Measurements from ENCODE around the gene TMEM140.
A peak's percentile ranks its signal among the peaks of the same experiment; 100 is the strongest.

TMEM140 gene

DNA sequence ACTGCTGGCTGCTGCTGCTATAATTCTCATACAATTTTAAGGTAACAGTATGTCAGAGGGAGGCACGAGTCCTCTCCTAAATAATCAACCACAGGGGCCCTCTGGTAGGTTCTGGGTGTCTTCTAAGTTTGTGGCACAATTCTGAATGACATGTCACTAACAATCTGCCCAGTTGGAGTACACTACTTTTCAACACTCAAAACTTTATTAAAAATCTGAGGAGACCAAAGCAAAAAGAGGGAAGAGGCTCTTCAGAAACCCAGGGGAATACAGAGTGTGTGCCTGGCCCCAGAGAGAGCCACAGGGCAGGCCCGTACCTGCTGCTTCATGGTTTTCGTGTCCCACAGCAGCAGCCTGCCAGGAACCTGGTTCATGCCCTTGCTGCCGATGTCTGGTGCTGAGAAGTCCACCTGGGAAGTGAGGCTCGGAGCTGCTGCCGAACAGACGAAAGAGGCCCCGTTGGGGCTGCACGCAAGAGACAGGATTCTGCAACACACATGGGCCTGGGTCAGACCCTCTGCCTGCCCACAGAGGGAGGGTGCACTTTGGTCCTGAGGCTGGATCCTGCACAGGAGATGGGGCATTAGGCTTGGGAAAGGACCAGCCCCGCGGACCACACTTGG is 45.2 kb downstream of the TMEM140 start:
- DNase-seq (ENCODE audit: extremely low read depth in 1 of 2, low read depth in 1 of 2): no peak

- DNase-seq (ENCODE audit: extremely low read depth in 1 of 2, low read depth in 1 of 2): no peak
Measured at GRCh38 chr7:135193615-135194081, 45.8 kb downstream of the TMEM140 start.

- DNase-seq (ENCODE audit: extremely low read depth in 1 of 2, low read depth in 1 of 2): no peak
Measured at GRCh38 chr7:135194494-135195095, 46.7 kb downstream of the TMEM140 start.

DNA sequence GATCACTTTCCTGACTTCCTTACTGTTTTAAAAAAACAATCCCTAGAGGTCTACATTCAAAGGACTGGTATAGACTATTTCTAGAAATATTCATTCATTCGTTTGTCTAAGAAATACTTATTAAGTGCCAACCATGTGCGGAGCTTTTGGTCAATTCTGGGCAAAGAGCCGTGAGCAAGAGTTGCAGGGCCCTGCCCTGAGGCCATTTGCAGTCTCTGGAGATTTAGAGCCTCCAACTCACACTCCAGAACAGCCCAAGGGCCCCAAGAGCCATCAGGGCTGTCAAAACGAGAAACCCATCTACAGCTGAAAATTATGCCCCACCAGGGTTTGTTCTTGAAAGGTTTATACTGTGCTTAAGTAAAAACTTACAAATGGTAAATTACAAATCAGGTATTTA is 47.3 kb downstream of the TMEM140 start:
- no peak for DNase-seq (ENCODE audit: extremely low read depth in 1 of 2, low read depth in 1 of 2)

GRCh38 chr7:135195968-135196629 is 48.2 kb downstream of the TMEM140 start:
- DNase-seq (ENCODE audit: extremely low read depth in 1 of 2, low read depth in 1 of 2): no peak

- DNase-seq (ENCODE audit: extremely low read depth in 1 of 2, low read depth in 1 of 2): no peak
Measured at GRCh38 chr7:135197343-135197742, 49.5 kb downstream of the TMEM140 start.

DNA sequence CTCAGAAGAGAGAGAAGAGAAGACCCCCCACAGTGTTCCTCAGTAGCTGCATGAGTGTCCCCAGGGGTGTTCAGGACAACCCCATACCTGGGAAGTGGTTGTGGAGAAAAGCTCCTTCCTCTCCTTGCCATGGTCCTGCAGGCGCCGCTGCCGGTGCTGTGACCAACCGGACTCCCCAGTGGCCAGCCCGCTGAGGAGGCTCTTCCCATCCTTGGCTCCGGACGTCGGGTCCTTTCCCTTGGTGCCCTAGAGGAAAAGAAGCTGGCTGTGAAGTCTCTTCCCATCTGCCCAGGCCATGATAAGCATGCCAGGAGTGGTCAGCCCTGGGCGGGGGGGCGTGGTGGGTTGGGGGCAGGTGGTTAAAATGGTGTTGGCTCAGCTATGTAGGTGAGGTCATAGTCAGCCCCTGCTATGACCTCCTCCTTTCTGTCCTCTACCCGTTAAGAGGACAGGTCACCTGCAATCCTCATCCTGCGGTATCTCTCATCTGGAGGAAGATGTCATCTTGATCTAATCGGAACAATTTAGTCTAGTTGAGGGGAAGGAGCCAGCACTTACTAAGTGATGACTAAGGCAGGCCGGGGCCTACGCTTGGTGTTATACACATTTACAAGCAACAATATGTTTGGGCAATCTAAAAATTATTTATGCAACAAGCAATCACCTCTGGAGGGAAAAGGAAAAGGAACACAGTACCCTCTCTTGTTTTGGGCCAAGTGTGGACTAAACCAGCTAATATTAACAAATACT is 50.2 kb downstream of the TMEM140 start:
- DNase-seq (ENCODE audit: extremely low read depth in 1 of 2, low read depth in 1 of 2): no peak

GRCh38 chr7:135199439-135199838 is 51.6 kb downstream of the TMEM140 start:
- DNase-seq (ENCODE audit: extremely low read depth in 1 of 2, low read depth in 1 of 2): no peak

GRCh38 chr7:135200821-135201331 is 53.0 kb downstream of the TMEM140 start:
- no peak for DNase-seq (ENCODE audit: extremely low read depth in 1 of 2, low read depth in 1 of 2)

- DNase-seq (ENCODE audit: extremely low read depth in 1 of 2, low read depth in 1 of 2): no peak
Measured at GRCh38 chr7:135201350-135201749, 53.5 kb downstream of the TMEM140 start.

GRCh38 chr7:135204341-135204749 is 56.5 kb downstream of the TMEM140 start:
- DNase-seq (ENCODE audit: extremely low read depth in 1 of 2, low read depth in 1 of 2): no peak

DNA sequence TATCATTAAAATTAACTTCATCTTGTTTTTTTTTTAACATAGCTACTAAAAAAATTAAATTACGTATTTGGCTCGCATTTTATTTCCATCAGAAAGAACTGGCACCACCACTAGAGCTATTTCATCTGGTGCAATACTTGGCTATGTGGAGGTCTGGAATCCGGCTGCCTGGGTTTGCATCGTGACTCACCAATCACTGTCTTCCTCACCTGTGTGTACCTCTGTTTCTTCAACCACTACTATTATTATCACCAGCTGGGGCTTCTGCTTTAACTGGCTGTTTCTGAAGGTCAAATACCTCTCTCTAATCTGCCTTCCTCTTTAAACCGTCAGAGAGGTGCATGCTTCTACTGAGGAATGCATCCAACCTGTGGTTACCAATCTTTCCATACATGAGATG is 57.0 kb downstream of the TMEM140 start:
- no peak for DNase-seq (ENCODE audit: extremely low read depth in 1 of 2, low read depth in 1 of 2)

DNA sequence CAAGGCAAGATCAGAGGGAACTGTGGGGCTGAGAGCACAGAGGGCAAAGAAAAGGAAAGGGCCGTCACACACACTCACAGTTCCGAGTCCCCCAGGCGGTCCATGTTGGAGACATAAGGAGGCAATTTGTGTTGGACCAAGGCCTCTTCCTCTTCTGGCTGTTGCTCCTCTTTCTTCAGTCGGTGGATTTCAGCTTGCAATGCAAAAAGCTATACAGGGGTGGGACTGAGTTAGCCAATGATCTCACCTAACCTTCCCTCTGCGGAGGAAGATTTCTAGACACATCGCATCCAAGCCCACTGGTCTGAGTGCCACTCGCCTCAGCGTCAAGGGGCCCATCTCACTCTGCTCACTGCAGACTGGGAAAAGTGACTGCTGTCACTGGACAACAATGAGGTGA is 58.0 kb downstream of the TMEM140 start:
- no peak for DNase-seq (ENCODE audit: extremely low read depth in 1 of 2, low read depth in 1 of 2)

DNA sequence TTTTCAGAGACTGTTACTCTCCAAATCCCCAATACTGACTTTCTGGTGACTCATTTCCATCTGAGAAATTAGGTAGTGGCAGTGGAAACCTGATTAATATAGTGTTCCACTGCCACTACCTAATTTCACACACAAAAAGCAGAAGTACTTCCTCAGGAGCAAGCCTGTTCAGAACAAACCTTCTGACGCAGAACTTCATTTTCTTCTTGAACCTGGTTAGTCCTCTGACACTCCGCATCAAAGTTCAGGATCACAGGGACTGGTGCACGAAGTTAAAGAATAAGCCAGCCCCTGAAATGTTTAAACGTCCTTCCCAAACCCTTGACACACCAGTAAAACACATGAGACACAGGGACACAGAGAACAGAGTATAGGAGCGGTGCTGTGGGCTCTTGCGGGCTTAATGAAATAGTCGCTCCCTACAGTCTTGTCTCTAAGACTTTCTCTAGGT is 59.1 kb downstream of the TMEM140 start:
- DNase-seq (ENCODE audit: extremely low read depth in 1 of 2, low read depth in 1 of 2): no peak

- DNase-seq (ENCODE audit: extremely low read depth in 1 of 2, low read depth in 1 of 2): no peak
Measured at GRCh38 chr7:135207406-135208101, 59.7 kb downstream of the TMEM140 start.

DNA sequence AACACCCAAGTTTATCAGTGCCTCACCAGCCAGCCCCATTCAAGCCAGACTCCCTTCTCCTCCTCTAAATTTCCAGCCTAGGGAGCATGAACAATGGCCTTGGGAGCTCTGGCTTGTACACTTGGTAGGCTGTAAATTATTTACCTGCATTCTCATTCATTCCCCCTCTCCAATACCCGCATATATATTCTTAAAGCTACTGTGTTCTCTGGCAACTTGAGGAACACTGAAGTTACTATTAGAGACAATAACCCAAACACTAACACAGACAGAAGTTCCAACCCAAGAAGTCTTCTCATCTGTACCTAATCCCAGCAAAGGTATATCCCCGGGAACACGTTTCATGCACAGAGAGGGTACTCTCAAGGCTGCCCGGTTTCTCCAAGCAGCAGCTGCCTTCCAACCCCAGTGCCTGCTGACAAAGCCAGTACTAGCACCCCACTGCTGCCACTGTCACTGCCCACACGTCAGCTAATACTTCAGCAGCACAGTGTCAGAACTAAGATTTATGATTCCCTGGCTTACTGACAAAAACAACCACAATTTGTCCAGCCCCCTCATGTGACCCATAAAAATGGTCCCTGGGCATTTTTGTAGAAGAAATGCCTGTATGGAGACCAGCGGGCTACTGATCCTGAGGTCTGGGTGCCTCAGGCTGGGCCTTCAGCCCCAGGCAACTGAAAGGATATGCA is 60.4 kb downstream of the TMEM140 start:
- DNase-seq (ENCODE audit: extremely low read depth in 1 of 2, low read depth in 1 of 2): no peak

DNA sequence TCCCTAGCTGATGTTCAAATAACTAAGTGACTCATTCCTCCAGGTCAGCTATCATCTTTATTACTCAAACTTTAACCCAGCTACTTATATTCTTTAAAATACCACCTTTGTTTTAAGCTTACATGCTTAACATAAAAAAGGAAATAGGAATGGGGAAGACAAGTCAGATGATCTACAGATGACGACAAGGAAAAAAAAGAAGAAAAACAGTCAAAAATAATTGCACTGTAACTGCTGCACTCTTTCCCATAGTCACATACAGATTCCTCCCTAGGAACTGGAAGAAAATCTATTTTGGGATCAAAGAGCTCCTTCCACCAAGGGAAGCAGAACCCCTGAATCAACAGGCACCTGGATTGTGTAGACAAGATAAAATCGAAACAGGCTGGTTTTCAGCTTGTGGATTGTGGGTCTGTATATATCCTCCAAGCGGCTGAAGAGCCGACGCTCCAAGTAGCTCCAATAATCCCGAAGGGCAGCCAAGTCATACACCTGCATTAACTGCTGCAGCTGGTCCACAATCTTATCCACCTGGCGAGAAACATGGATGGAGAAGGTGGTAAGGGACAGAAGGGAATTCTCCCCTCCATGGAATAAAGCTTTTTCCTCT is 61.5 kb downstream of the TMEM140 start:
- no peak for DNase-seq (ENCODE audit: extremely low read depth in 1 of 2, low read depth in 1 of 2)

DNA sequence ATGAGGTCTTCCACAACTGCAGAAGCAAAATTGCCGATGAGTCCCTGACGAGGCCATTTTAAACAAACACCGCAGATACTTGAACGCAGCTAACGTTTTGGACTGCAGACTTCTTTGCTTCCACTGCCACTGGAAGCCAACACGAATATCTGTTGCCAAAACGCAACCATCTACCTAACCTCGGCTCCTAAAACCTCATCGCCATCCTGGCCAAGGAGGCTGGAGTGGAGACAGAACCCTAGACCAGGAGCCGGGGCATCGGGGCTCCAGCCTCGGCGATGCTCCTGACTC is 63.0 kb downstream of the TMEM140 start:
- DNase-seq (ENCODE audit: extremely low read depth in 1 of 2, low read depth in 1 of 2): no peak

GRCh38 chr7:135211179-135211945 is 63.5 kb downstream of the TMEM140 start, which contains the start of gene WDR91:
TSS of gene WDR91 (minus strand) at chr7:135211526. CDS start at chr7:135211502, 24 bp downstream.
- DNase-seq (ENCODE audit: extremely low read depth in 1 of 2, low read depth in 1 of 2): peak; percentile 90 to 96

Measured in stimulated activated CD8-positive, alpha-beta memory T cell treated with anti-CD3 and anti-CD28 coated beads, Interleukin-7, amount 100 ng/mL, for 48 hours (primary cell).